Testis (tissue), 3 donors: Measurements from ENCODE around the gene KRT13. TPM values are rescaled to one million over a fixed set of nuclear protein-coding genes. Genes with fewer than 3 reads are reported as not detected.

ENCODE experiments used
- DNase-seq: peaks from one replicate; pipeline ENCODE4 v3.0.0-alpha.2; 2019
- H3K27ac ChIP-seq, 2 donors: fragments of 200-600 bp; sonication (generic); one replicate each; pipeline ENCODE4 v1.5.1; 2019
- H3K27me3 ChIP-seq: fragments of 200-600 bp; sonication (generic); one replicate; pipeline ENCODE4 v1.5.1; 2019
- H3K36me3 ChIP-seq: fragments of 200-600 bp; sonication (generic); one replicate; pipeline ENCODE4 v1.5.1; 2017; ENCODE audit warnings: low read depth; ENCODE audit errors: missing control alignments
- H3K4me1 ChIP-seq: fragments of 200-600 bp; sonication (generic); one replicate; pipeline ENCODE4 v1.5.1; 2019
- H3K4me3 ChIP-seq, 2 donors: fragments of 200-600 bp; sonication (generic); one replicate each; pipeline ENCODE4 v1.5.1; 2017 to 2019
- H3K9me3 ChIP-seq: fragments of 200-600 bp; sonication (generic); one replicate; pipeline ENCODE4 v1.5.1; 2017
- POLR2A ChIP-seq: fragments of 450-650 bp; IDR thresholded peaks from one replicate; pipeline ENCODE4 v1.6.1; 2017; ENCODE audit warnings: antibody characterized with exemption, mild to moderate bottlenecking, moderate library complexity
- WGBS, 2 donors: methylation state at CpG; one replicate each; pipeline ENCODE4 v1.1.5; 2018; 5-methylcytosine and 5-hydroxymethylcytosine counted together
- intact Hi-C: fragments of 100-400 bp; cut with DNase I; formaldehyde crosslinking; loops from one replicate; pipeline ENCODE4 v1.15.1; 2023; ENCODE audit warnings: low total_unique reads
- polyA plus RNA-seq: library from polyadenylated mRNA; stranded (reverse); fragments of 350-450 nt; fragmentation: Illumina TruSeq; extraction: RNeasy Lipid Tissue Mini Kit (QIAGEN cat#74804); gene quantifications from one replicate; pipeline ENCODE4 v1.2.3, GENCODE V29; 2014; ENCODE audit warnings: low read depth, low replicate concordance; ENCODE audit not compliant: insufficient read depth
- total RNA-seq, 2 donors: library from RNA; depleted of rRNA; stranded (reverse); fragments of >200 nt; gene quantifications; one replicate each; pipeline ENCODE4 v1.2.3, GENCODE V29; 2016
- TF ChIP-seq, protein P1 (sequence below), 3 experiments: fragments of 450-650 bp in 2 of 3; fragments of 200-600 bp in 1 of 3; sonication (generic) in 1 of 3; IDR thresholded peaks; one replicate each; pipeline ENCODE4 v1.5.1; 2016 to 2019; ENCODE audit warnings: antibody characterized with exemption in 3 of 3, mild to moderate bottlenecking in 2 of 3, moderate library complexity in 1 of 3

The KRT13 gene
- total and polyA plus RNA-seq, 3 donors from 2014 or later, result 2.4 to 21.4 (median 7.7) TPM

DNA sequence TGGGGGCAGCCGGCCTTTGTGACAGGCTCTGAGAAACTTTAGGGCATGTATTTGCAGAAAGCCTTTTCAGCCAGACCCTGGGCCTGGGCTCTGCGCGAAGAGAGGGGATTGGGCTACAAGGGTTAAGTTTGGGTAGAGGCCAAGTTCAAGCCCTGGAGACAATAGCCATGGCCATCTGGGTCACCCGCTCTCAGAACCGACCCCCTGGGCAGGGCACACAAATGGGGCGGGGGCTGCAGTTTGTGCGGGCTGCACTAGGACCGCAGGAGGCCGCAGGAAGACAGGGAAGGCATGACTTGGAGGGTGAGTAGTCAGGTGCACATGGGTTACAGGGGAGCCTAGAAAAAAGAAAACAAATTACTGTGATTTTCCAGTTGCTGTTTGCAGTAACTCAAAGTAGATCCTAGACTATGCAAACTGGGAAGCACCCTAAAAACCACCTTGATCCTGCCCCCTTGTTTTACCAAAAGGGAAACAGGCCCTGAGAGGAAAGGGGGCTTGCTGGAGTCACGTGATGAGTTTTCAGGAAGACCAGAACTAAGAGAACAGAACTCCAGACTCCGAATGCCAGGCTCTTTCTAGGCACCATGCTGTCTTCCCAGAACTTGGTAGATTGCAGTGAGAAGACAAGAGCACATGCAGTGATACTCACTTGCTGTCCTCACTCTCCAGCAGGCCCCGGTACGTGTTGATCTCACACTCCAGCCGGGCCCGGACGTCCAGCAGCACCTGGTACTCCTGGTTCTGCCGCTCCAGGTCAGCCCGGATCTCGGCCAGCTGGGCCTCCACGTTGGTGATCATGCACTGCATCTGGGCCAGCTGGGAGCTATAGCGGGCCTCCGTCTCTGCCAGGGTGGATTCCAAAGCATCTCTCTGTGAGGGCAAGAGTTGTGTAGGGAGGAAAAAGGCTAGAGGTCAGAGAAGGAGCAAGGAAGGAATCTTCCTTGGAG is 28.3 kb downstream of the KRT13 start:
- no peaks in the 10 kb centered on the region for H3K27me3 ChIP-seq
- H3K4me1 ChIP-seq, result no peaks in the 10 kb centered on the region
- intact Hi-C loops, result no loop called here

DNA sequence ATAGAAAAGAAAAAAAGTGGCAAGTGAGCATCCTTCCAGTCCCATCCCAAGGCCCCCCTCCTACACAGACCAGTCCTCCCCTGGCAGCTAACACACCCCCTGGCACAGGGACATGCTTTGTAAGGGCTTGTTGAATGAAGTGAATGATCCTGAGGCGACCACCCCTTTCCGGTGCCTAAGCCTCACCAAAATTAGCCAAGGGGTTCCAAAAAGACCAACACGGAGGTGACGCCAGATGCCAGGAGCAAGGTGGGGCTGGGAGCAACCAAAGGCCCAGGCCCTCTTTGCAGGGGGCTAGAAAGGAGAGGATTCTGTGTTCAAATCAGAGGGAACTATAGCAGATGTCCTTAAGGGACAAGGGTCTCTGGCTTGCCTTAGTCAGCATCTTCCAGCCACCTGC is 30.0 kb downstream of the KRT13 start:
- Histone ChIP-seq H3K9me3 (no peaks in the 10 kb centered on the region), H3K36me3 (no peaks in the 10 kb centered on the region), H3K4me1 (no peaks in the 10 kb centered on the region), H3K4me3 (no peak overlapping the region), H3K27ac (no peak overlapping the region), H3K27me3 (no peaks in the 10 kb centered on the region)
- DNase-seq, result no peak
- WGBS, 2 donors, result 90 to 97% methylated on average over 4 of the region's 4 CpGs
- intact Hi-C loops, result no loop called here
- TF ChIP-seq POLR2A, result no peak
- TF ChIP-seq, protein P1, sequence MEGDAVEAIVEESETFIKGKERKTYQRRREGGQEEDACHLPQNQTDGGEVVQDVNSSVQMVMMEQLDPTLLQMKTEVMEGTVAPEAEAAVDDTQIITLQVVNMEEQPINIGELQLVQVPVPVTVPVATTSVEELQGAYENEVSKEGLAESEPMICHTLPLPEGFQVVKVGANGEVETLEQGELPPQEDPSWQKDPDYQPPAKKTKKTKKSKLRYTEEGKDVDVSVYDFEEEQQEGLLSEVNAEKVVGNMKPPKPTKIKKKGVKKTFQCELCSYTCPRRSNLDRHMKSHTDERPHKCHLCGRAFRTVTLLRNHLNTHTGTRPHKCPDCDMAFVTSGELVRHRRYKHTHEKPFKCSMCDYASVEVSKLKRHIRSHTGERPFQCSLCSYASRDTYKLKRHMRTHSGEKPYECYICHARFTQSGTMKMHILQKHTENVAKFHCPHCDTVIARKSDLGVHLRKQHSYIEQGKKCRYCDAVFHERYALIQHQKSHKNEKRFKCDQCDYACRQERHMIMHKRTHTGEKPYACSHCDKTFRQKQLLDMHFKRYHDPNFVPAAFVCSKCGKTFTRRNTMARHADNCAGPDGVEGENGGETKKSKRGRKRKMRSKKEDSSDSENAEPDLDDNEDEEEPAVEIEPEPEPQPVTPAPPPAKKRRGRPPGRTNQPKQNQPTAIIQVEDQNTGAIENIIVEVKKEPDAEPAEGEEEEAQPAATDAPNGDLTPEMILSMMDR (IDR thresholded peaks at IDR 0.05), result no peak

More for the DNA sequence above, 28.3 kb downstream of the KRT13 start:
- no peaks in the 10 kb centered on the region for H3K9me3 ChIP-seq
- H3K27ac ChIP-seq, result no peak overlapping the region
- H3K36me3 ChIP-seq, result no peaks in the 10 kb centered on the region
- TF ChIP-seq POLR2A, result no peak
- TF ChIP-seq, protein P1 (IDR thresholded peaks at IDR 0.05), result no peak
- DNase-seq, result no peak
- H3K4me3 ChIP-seq, result no peak overlapping the region
- WGBS, 2 donors, result 77 to 79% methylated on average over 19 to 22 of the region's 22 CpGs

GRCh38 chr17:41474863-41475262 is 30.5 kb downstream of the KRT13 start:
- H3K4me3 ChIP-seq, result no peak overlapping the region
- 74 to 84% methylated on average over 8 of the region's 8 CpGs for WGBS, 2 donors
- H3K36me3 ChIP-seq, result no peaks in the 10 kb centered on the region
- no peak overlapping the region for H3K27ac ChIP-seq
- intact Hi-C loops, result no loop called here
- DNase-seq, result no peak
- H3K9me3 ChIP-seq, result no peaks in the 10 kb centered on the region
- TF ChIP-seq POLR2A, result no peak
- TF ChIP-seq, protein P1 (IDR thresholded peaks at IDR 0.05), result no peak
- no peaks in the 10 kb centered on the region for H3K27me3 ChIP-seq
- no peaks in the 10 kb centered on the region for H3K4me1 ChIP-seq

- no peak for DNase-seq
- H3K4me1 ChIP-seq, result peaks cover 4% of the 10 kb centered on the region
Measured at GRCh38 chr17:41468346-41468745, 37.1 kb downstream of the KRT13 start.

More at GRCh38 chr17:41468346-41468745, 37.1 kb downstream of the KRT13 start:
- Histone ChIP-seq H3K27me3 (no peaks in the 10 kb centered on the region), H3K9me3 (no peaks in the 10 kb centered on the region), H3K4me3 (no peak overlapping the region), H3K27ac (no peak overlapping the region), H3K36me3 (no peaks in the 10 kb centered on the region)
- no peak for TF ChIP-seq POLR2A
- TF ChIP-seq, protein P1 (IDR thresholded peaks at IDR 0.05), result no peak
- intact Hi-C loops, result no loop called here
